HS-27A (cell line): Measurements from ENCODE around the gene TAF11.
"Not testable (repeated sequence)": the region's sequence is repeated elsewhere in the genome, so short reads cannot be mapped to it uniquely, and the experiment has no call there.

Experiments used
- DNase-seq: peaks from one replicate; pipeline ENCODE4 v3.0.0-alpha.2; 2012; ENCODE audit warnings: low read depth, missing footprints

TAF11 gene, protein sequence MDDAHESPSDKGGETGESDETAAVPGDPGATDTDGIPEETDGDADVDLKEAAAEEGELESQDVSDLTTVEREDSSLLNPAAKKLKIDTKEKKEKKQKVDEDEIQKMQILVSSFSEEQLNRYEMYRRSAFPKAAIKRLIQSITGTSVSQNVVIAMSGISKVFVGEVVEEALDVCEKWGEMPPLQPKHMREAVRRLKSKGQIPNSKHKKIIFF

DNA sequence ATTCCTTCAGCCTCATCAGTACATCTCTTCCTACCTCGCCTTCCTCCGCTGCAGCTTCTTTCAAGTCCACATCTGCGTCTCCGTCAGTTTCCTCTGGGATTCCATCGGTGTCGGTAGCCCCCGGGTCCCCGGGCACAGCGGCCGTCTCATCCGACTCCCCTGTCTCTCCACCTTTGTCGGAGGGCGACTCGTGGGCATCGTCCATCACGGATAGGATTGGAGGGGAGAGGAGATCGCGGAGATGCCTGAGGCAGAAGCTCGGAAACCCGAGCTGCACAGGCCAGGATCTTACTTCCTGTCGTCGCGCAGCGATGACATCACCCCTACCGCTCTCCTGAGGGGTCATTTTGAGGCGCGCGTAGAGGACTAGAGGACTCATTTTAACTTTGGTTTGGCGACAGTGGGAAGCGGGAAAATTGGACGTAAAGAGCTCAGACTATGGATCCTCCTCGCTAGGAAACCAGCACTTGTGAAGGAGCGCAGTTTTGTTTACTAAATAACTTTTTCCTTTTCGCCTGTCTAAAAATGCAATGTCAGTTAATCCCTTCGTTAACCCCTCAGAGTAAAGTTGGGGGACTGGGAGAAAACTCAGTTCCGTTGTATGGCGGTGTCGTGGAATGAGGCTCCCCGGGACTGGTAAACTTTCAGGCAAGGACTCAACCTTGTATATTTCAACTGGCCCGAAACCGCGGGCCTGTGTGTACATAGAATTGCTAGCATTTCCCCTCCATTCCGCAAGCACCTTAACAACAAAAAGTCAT lies at the start of gene TAF11:
TAF11 (minus strand) TSS at position 290 of the 761 bp plus-strand sequence; CDS start at position 205, 85 bp downstream.
- DNase-seq = peak; percentile 94

DNA sequence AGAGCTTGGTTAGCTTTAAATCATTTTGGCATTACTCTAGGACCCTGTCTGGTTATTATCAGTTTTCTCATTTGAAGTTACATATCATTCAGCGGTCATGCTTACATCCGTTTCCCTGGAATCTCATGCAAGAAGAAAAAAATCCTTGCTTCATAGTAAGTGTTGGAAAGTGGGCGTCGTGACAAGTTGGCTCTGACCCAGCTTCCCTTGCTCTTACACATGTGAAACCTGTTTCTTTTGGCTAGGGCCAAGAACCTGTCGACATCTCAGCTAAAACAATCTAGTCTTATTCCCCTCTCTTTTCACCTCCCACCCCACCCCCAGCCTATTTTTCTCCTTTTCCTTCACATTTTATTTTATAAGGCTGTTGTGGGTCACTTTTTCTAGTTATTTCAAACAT lies 46.7 kb upstream of the TAF11 start:
- no peak for DNase-seq

DNA sequence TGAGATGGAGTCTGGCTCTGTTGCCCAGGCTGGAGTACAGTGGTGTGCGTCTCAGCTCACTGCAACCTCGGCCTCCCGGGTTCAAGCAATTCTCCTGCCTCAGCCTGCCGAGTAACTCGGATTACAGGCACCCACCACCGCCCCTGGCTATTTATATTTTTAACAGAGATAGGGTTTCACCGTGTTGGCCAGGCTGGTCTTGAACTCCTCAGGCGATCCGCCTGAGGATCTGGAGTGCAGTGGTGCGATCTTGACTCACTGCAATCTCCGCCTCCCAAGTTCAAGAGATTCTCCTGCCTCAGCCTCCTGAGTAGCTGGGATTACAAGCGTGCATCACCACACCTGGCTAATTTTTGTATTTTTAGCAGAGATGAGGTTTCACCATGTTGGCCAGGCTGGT lies 44.4 kb upstream of the TAF11 start:
- not testable (repeated sequence) for DNase-seq

- no peak for DNase-seq
Measured at GRCh38 chr6:34930221-34930620, 42.4 kb upstream of the TAF11 start.

DNA sequence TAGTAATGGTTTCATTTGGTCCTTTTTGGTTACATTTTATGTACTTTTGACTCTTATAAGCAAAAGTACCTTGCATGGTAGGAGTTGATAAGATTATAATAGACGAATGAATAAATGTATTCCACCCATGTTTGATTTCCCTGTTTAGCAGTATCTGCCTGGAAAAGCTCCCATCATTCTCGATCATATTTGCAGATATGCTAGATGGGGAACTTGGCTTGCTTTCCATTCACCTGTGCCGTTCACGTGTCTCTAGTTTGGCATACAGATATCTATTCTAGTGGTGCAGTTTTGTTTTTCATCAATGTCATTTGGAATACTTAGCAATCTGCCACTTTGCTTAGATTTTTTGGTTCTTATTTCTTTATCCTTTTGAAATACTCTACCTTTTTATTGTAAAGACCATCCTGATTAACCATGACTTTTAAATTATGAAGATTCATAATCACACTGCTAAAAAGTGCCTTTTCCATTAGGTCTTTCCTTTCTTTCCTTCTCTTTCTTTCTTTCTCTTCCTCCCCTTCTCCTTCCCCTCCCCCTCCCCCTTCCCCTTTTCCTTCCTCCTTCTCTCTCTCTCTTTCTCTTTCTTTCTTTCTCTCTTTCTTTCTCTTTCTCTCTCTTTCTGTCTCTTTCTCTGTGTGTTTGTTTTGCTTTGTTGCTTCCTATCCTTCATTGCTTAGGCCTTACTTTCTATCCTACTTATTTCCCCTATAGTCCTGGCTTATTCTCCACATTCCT lies 41.6 kb upstream of the TAF11 start:
- DNase-seq = no peak

GRCh38 chr6:34928695-34929094 lies 40.9 kb upstream of the TAF11 start:
- no peak for DNase-seq

GRCh38 chr6:34928220-34928619 lies 40.4 kb upstream of the TAF11 start:
- no peak for DNase-seq

DNA sequence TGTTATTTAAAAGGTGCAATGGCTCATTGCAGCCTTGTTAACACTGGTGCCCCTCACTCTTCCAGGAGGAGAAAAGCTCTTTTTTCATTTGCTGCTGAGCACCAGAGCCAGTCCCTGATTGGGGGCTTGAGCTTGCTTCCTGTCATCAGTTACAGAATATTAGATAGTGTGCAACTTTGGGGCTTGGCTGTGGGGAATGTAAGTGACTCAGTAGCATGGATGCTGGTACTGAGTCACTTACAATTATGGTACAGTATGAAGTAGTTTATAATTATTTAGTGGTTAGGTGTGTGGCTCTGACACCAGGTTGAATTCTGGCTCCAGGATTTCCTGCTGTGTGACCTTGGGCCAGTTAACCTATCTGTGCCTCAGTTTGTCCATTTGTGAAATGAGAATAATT lies 38.8 kb upstream of the TAF11 start:
- no peak for DNase-seq

DNA sequence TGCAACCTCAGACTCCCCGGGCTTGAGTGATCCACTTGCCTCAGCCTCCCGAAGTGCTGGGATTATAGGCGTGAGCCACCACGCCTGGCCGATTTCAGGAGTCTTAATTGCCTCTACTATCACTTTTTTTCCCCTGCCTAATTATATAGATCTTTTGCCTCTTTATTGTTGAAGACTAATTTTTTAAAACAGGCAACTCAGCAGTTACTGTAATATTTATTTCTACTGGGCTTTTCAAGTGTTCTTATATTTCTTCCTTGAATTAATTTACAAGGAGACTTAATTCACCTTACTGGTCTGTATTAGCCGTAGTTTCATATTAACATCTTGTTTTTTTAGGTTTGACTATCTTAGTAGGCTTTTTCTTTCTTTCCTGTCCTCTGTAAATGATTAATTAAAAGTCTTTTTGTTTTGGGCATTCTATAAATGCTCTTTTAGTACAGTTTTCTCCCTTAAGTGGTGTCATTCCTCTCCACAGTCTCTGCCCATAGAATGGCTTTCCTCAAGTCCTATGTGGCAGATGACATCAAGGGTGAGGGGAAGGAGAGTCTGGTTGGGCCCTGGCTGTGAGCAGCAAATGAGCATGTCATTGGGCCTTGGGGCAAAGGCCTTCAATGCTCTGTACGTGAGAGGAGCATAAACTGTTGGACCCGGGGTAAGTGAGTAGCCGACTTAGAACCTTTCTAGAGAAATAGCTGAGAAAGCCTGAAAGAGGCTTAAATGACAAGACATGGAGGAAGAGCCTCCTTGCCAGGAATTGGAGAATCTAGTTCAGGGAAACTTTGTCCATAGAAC lies 37.2 kb upstream of the TAF11 start:
- no peak for DNase-seq

- no peak for DNase-seq
Measured at GRCh38 chr6:34922177-34922663, 34.4 kb upstream of the TAF11 start.

- DNase-seq = no peak
Measured at GRCh38 chr6:34920097-34920496, 32.3 kb upstream of the TAF11 start.

DNA sequence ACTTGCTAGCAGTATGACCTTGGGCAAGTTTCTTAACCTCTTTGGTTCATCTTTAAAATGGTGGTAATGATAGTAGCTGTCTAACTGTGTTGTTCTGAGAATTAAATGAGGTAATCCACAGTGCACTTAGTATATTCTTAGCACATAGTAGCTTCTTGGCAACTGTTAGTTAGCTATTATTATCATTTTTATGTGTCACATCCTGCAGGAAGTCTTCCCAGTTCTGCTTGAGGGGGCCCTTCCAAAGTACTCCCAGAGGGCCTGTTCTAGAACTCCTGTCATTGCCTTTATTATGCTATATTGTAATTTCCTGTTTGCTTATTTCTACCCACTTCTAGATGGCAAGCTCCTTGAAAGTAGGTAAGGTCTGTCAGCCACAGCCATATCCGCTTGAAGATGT lies 31.8 kb upstream of the TAF11 start:
- DNase-seq = no peak

- DNase-seq = no peak
Measured at GRCh38 chr6:34917626-34918285, 29.9 kb upstream of the TAF11 start.

DNA sequence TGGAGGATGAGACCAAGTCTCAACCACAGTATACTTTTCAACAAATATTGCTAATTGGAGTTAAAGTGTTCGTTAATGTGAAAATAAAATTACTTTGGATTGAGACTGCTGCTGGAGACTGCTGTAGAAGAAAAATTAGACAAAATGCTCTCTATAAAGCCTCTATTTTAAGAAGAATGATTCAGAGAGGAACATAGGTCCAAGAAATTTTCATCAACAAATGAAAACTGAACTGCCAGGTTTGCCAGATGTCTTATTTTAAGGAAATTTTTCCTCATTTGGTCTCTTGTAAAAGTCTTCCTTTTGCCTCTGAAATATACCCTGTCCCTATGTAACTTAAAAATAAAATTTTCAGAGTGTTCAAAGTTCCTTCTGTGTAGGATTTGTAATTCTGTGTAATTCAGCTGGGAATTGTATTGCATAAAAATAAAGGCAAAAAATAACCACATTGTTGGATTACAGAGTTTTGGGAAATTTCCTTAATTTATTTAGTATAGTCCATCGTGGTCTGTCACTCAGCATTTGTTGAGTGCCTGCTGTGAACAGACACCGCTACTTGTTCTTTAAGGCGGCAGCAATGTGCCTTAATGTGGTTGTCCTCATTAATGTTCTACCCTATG lies 28.6 kb upstream of the TAF11 start:
- no peak for DNase-seq

GRCh38 chr6:34914358-34914757 lies 26.5 kb upstream of the TAF11 start:
- no peak for DNase-seq

GRCh38 chr6:34912715-34913464 lies 25.0 kb upstream of the TAF11 start:
- DNase-seq = no peak

DNA sequence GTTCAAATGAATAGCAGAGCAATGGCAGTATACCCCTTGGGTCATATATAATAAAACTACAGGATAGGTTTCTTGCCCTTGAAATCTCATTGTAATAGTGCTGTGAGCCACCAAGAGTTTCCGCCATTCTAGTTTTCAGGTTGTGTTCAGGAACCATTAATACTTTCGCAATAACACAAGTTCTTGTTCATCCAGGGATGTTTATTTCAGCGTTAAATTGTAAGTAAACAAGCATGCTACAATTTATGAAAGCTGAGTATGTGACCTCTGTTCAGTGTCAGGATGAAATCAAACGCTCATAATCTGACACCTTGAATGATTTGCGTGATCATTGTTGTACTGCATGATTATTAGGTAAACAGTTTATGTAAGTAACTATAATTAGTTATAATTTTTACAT lies 24.0 kb upstream of the TAF11 start:
- no peak for DNase-seq

DNA sequence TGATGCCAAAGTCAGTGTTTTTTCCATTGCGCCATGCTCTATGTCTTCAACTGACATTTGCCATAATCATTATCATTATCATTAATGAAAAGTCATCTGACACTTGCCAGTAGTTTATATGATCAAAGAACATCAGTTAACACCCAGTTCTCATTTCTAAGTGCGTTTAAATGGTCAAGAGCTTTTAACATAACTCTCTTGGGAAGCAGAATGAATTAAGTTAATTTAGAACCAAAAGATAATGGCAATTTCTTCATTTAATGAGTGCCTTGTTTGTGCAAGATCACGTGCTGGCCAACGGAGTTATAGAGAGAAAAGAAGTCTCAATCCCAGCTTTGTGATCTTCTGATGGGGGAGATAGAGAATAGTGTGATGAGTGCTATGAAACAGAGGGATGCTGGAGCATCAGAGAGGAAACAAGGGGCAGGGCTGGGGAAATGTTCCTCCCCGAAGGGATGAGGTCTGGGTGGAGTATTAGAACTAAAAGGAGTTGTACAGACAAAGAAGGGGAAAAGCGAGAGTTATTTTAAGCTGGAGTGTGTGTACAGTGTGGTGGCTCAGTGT lies 21.6 kb upstream of the TAF11 start:
- no peak for DNase-seq

GRCh38 chr6:34908194-34908593 lies 20.4 kb upstream of the TAF11 start:
- DNase-seq = no peak

GRCh38 chr6:34906826-34907225 lies 19.0 kb upstream of the TAF11 start:
- no peak for DNase-seq
